Stimulated activated naive CD8-positive, alpha-beta T cell treated with anti-CD3 and anti-CD28 coated beads, Interleukin-15, Interleukin-2, amounts not matched to agents 100 ng/mL and 50 ng/mL, for 24 hours (primary cell): Measurements from ENCODE around the gene DDX24.

ENCODE experiments used
- H3K27ac Mint-ChIP-seq: one replicate; pipeline ENCODE4 v1.8.0; 2021; ENCODE audit warnings: mild to moderate bottlenecking, mixed read lengths
- H3K27me3 Mint-ChIP-seq: one replicate; pipeline ENCODE4 v1.8.0; 2021; ENCODE audit warnings: mixed read lengths
- H3K36me3 Mint-ChIP-seq: one replicate; pipeline ENCODE4 v1.8.0; 2021; ENCODE audit warnings: low read depth, mixed read lengths
- H3K4me1 Mint-ChIP-seq: one replicate; pipeline ENCODE4 v1.8.0; 2021; ENCODE audit warnings: low read depth, mixed read lengths
- H3K4me3 Mint-ChIP-seq: one replicate; pipeline ENCODE4 v1.8.0; 2021; ENCODE audit warnings: mild to moderate bottlenecking, mixed read lengths
- H3K9me3 Mint-ChIP-seq: one replicate; pipeline ENCODE4 v1.8.0; 2021; ENCODE audit warnings: mixed read lengths

Gene DDX24

GRCh38 chr14:94080621-94081385 is at the start of gene DDX24, which contains the start of gene IFI27L1:
TSS of gene DDX24 (minus strand) at chr14:94081202. CDS start at chr14:94079742, 1,460 bp downstream.
TSS of gene IFI27L1 (plus strand) at chr14:94081310. CDS start at chr14:94096938, 15,628 bp downstream.
- Mint-ChIP-seq H3K4me3 (peak within 1 kb of the TSS; percentile 100), H3K9me3 (no peaks in the 10 kb centered on the region), H3K27me3 (no peaks in the 10 kb centered on the region), H3K4me1 (peaks cover 59% of the 10 kb centered on the region), H3K27ac (peak within 1 kb of the TSS; percentile 100), H3K36me3 (peaks cover 52% of the 10 kb centered on the region)

GRCh38 chr14:94129758-94130414 is 48.9 kb upstream of the DDX24 start:
- H3K4me1 Mint-ChIP-seq: peaks cover 15% of the 10 kb centered on the region
- no peaks in the 10 kb centered on the region for H3K36me3 Mint-ChIP-seq
- peak overlapping the region; percentile 83 for H3K4me3 Mint-ChIP-seq
- H3K27ac Mint-ChIP-seq: no peak overlapping the region
- H3K9me3 Mint-ChIP-seq: no peaks in the 10 kb centered on the region
- H3K27me3 Mint-ChIP-seq: peaks cover under 1% of the 10 kb centered on the region

- Mint-ChIP-seq H3K9me3 (no peaks in the 10 kb centered on the region), H3K4me3 (peak within 1 kb of the TSS; percentile 83), H3K27me3 (no peaks in the 10 kb centered on the region), H3K27ac (peak within 1 kb of the TSS; percentile 56), H3K36me3 (no peaks in the 10 kb centered on the region), H3K4me1 (peaks cover 15% of the 10 kb centered on the region)
Observed at GRCh38 chr14:94129111-94129757, 48.2 kb upstream of the DDX24 start, which contains the start of gene IFI27L2. TSS of gene IFI27L2 (minus strand) at chr14:94129604. CDS start at chr14:94129564, 40 bp downstream.

- H3K27me3 Mint-ChIP-seq: no peaks in the 10 kb centered on the region
- peaks cover 15% of the 10 kb centered on the region for H3K4me1 Mint-ChIP-seq
- H3K4me3 Mint-ChIP-seq: peak overlapping the region; percentile 83
- H3K36me3 Mint-ChIP-seq: no peaks in the 10 kb centered on the region
- peak overlapping the region; percentile 56 for H3K27ac Mint-ChIP-seq
- no peaks in the 10 kb centered on the region for H3K9me3 Mint-ChIP-seq
Observed at GRCh38 chr14:94128216-94128839, 47.3 kb upstream of the DDX24 start.

GRCh38 chr14:94127330-94127729 is 46.3 kb upstream of the DDX24 start:
- no peaks in the 10 kb centered on the region for H3K36me3 Mint-ChIP-seq
- H3K4me1 Mint-ChIP-seq: peaks cover 15% of the 10 kb centered on the region
- no peaks in the 10 kb centered on the region for H3K27me3 Mint-ChIP-seq
- H3K27ac Mint-ChIP-seq: no peak overlapping the region
- no peaks in the 10 kb centered on the region for H3K9me3 Mint-ChIP-seq
- no peak overlapping the region for H3K4me3 Mint-ChIP-seq

GRCh38 chr14:94126800-94127199 is 45.8 kb upstream of the DDX24 start:
- no peaks in the 10 kb centered on the region for H3K36me3 Mint-ChIP-seq
- no peak overlapping the region for H3K4me3 Mint-ChIP-seq
- peaks cover 15% of the 10 kb centered on the region for H3K4me1 Mint-ChIP-seq
- no peaks in the 10 kb centered on the region for H3K27me3 Mint-ChIP-seq
- no peaks in the 10 kb centered on the region for H3K9me3 Mint-ChIP-seq
- no peak overlapping the region for H3K27ac Mint-ChIP-seq

- Mint-ChIP-seq H3K36me3 (no peaks in the 10 kb centered on the region), H3K27ac (no peak overlapping the region), H3K9me3 (no peaks in the 10 kb centered on the region), H3K27me3 (no peaks in the 10 kb centered on the region), H3K4me1 (peaks cover 15% of the 10 kb centered on the region), H3K4me3 (no peak overlapping the region)
Observed at GRCh38 chr14:94126419-94126677, 45.3 kb upstream of the DDX24 start.

- H3K4me3 Mint-ChIP-seq: no peak overlapping the region
- H3K9me3 Mint-ChIP-seq: peaks cover 2% of the 10 kb centered on the region
- no peak overlapping the region for H3K27ac Mint-ChIP-seq
- peaks cover 15% of the 10 kb centered on the region for H3K4me1 Mint-ChIP-seq
- peaks cover 3% of the 10 kb centered on the region for H3K27me3 Mint-ChIP-seq
- no peaks in the 10 kb centered on the region for H3K36me3 Mint-ChIP-seq
Observed at GRCh38 chr14:94125659-94126418, 44.8 kb upstream of the DDX24 start.

- Mint-ChIP-seq H3K27ac (no peak overlapping the region), H3K36me3 (no peaks in the 10 kb centered on the region), H3K4me1 (peaks cover 8% of the 10 kb centered on the region), H3K27me3 (peaks cover 4% of the 10 kb centered on the region), H3K9me3 (peaks cover 7% of the 10 kb centered on the region), H3K4me3 (no peak overlapping the region)
Observed at GRCh38 chr14:94124582-94125377, 43.8 kb upstream of the DDX24 start.

GRCh38 chr14:94123868-94124267 is 42.9 kb upstream of the DDX24 start:
- Mint-ChIP-seq H3K4me3 (no peak overlapping the region), H3K27me3 (peaks cover 7% of the 10 kb centered on the region), H3K36me3 (no peaks in the 10 kb centered on the region), H3K27ac (no peak overlapping the region), H3K9me3 (peaks cover 11% of the 10 kb centered on the region), H3K4me1 (peaks cover 5% of the 10 kb centered on the region)

- no peak overlapping the region for H3K4me3 Mint-ChIP-seq
- H3K4me1 Mint-ChIP-seq: no peaks in the 10 kb centered on the region
- peaks cover 7% of the 10 kb centered on the region for H3K27me3 Mint-ChIP-seq
- no peak overlapping the region for H3K27ac Mint-ChIP-seq
- H3K9me3 Mint-ChIP-seq: peaks cover 11% of the 10 kb centered on the region
- H3K36me3 Mint-ChIP-seq: no peaks in the 10 kb centered on the region
Observed at GRCh38 chr14:94123296-94123695, 42.3 kb upstream of the DDX24 start.

GRCh38 chr14:94122438-94122837 is 41.4 kb upstream of the DDX24 start:
- H3K27me3 Mint-ChIP-seq: peaks cover 10% of the 10 kb centered on the region
- no peak overlapping the region for H3K27ac Mint-ChIP-seq
- no peak overlapping the region for H3K4me3 Mint-ChIP-seq
- no peaks in the 10 kb centered on the region for H3K4me1 Mint-ChIP-seq
- no peaks in the 10 kb centered on the region for H3K36me3 Mint-ChIP-seq
- H3K9me3 Mint-ChIP-seq: peaks cover 11% of the 10 kb centered on the region

- Mint-ChIP-seq H3K4me1 (no peaks in the 10 kb centered on the region), H3K27me3 (peaks cover 18% of the 10 kb centered on the region), H3K36me3 (no peaks in the 10 kb centered on the region), H3K9me3 (peaks cover 11% of the 10 kb centered on the region), H3K4me3 (no peak overlapping the region), H3K27ac (no peak overlapping the region)
Observed at GRCh38 chr14:94121485-94121884, 40.5 kb upstream of the DDX24 start.
